DMS153 treated with DMSO at 0.1 percent for 48 hours (cell line): ENCODE data around the gene OR51E1.

Source experiments
- DNase-seq: peaks from one replicate; lab custom pipeline; 2025; ENCODE audit not compliant: unreplicated experiment; lab: John Stamatoyannopoulos, UW

OR51E1 gene

GRCh38 chr11:4704790-4705334 is 61.1 kb downstream of the OR51E1 start:
- DNase-seq: peak; percentile 37
